Effector CD8-positive, alpha-beta T cell (primary cell): ENCODE data around the gene ARHGAP23.

Experiments used
- DNase-seq: peaks from one replicate; lab custom pipeline; 2025; lab: John Stamatoyannopoulos, UW

ARHGAP23 gene

GRCh38 chr17:38443356-38444031, 15.2 kb downstream of the ARHGAP23 start:
- no peak for DNase-seq

GRCh38 chr17:38444151-38444550, 15.9 kb downstream of the ARHGAP23 start:
- peak; percentile 32 for DNase-seq

GRCh38 chr17:38447502-38448085, 19.3 kb downstream of the ARHGAP23 start:
- DNase-seq, result no peak

GRCh38 chr17:38448208-38448771, 20.0 kb downstream of the ARHGAP23 start:
- DNase-seq, result no peak

DNA sequence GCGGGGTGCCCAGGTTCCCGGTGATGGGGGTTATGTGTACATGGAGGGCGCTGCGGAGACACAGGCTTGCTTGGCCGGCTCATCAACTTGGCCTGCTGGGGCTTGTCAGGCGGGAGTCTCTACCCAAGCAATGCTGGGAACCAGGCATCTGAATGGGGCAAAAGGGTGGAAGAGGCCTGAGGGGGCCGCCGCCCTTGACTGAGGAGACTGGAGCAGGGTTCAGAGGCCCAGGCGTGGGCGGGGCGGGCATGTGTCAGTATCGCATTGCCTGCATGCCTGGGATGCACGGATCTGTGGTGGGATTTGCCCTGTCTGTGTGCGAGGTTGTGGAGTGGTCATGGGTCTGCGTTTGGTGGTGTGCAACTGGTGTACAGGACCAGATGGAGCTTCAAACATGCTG, 21.1 kb downstream of the ARHGAP23 start:
- no peak for DNase-seq

DNA sequence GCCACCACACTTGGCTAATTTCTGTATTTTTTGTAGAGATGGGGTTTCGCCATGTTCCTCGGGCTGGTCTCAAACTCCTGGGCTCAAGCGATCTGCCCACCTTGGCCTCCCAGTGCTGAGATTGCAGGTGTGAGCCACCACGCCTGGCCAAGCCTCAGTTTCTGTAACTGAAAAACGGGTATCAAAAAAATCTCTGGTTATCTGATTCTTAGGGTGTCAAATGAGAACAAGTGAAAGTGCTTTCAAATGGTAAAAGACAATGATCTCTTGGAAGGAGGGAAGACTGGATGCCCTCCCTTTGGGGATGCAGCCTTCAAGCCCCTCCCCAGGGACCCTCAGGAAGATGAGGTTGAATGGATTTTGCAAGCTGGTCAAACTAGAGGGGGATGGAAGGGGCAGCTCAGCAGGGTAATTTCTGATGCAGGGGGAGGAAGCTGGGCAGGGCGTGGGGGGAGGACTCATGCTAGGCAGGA, 22.3 kb downstream of the ARHGAP23 start:
- no peak for DNase-seq

DNA sequence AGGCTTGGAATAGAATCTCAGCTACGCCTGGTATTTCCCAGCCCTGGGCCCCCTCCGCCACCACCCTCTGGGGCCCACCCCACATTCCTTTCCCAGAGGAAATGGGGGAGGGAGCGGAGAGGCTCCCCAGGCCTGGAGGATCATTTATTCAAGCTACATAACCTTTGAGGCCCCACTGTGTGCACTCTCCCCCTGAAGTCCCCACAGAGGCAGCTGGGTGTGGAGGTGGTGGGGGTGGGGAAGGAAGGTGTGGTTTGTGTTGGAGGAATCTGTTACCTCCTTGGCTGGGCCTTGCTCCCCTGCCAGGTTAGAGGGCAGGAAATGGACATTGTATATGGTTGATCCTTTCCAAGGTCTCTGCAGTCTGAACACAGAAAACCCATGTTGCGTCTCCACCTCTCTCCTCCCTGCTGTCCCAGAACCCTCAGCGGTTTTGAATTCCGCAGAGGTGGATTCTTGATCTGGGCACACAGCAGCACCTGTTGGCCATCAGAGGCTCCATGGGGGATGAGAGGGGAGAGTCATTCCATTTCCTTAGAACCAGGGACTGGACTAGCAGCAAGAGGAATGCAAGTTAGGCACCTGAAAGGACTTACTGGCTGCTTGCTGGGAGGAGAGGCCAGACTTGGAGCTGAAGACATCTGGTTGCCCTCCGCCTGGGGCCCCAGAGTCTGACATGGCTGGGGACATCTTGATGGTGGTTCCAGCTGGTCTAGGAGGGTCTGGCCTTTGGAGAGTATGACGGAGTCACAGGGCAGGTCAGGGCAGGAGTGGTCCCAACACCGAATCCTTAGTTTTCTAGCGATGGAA, 23.0 kb downstream of the ARHGAP23 start:
- no peak for DNase-seq

DNA sequence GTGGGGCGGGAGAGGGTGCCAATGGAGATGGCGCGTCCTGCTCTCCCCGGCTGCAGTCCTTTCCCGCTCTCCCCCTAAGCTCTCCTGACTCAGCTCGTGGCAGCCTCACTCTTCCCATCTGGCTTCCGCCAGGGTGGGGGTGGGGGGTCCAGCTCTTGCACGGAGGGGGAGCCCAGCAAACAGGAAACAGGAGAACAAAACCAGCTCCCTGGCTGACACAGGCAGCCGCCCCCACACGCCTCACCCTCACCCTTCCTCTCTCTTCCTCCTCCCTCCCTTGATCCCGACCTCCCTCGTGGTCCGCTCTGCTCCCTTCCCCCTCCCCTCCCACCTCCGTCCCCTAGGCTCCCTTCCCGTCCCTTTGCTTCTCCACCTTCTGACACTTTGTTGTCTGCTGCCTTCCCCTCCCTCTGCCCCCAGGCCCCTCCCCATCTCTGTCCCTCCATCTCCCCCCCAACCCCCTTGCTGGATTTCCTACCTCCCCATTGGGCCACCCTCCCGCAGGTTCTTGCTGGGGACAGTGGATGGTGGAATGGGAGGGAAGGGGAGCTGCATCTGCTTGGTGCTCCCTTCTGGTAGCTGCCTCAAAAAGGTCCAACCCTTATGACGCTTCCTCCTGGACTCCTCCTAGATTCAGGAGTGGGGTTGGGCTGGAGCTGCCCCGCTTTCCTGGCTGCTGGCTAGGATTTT, 23.7 kb downstream of the ARHGAP23 start:
- DNase-seq, result no peak

DNA sequence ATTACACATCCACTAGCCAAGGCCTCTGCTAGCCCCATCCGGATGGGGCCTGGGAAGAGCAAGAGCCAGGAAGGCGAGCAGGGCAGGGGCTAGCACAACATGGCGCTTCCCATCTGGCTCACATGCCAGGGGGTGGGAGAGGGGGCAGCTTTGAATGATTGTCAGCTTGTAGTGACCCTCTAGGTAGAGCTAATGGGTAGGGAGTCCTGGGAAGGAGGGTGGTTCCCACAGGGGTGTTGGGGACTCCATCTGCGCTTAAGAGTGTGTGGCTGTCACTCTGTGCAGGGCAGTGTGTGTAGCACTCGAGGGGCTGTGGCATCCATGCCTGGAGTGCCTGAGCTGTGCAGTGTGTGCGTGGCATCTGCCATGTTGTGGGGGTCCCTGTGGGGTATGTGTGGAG, 24.5 kb downstream of the ARHGAP23 start:
- DNase-seq, result no peak

DNA sequence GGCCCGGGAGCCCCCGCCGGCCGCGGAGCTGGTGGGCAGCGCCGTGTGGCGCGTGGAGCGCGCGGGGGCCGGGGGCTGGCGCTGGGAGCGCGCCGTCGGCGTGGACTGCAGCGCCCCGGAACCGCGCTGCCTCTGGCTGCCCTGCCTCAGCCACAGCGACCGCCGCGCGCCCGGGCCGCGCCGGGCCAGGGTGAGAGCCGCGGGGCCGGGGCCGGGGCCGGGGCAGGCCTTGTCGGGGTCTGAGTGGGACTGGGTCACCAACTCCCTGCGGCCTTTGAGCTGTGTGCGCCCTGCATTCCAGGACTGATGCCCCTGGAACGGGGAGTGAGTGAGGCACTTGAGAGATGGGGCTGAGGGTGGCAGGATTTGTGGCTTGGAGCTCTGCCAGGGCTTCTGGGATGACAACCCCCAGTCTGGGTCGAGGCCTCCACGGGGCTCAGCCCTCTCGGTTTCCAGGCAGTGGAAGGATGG, 25.7 kb downstream of the ARHGAP23 start:
- DNase-seq, result no peak

DNA sequence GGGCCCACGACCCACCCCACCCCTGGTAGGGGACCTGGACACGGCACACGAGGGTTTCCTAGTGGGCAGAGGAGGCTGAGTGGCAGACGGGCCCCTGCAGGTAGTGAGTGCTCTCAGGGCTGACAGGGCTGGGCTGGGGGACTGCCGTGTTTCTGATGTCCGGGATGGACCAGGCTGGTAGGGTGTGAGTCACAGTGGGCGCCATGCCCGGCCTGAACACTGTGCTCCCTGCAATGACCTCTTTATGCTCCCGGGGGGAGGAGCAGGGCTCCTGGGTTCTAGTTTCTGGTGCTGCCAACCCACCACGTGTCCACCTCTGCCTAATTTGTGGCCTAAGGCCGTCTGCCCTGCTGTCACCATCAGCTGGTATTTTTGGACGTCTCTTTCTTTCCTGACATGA, 26.3 kb downstream of the ARHGAP23 start:
- no peak for DNase-seq

DNA sequence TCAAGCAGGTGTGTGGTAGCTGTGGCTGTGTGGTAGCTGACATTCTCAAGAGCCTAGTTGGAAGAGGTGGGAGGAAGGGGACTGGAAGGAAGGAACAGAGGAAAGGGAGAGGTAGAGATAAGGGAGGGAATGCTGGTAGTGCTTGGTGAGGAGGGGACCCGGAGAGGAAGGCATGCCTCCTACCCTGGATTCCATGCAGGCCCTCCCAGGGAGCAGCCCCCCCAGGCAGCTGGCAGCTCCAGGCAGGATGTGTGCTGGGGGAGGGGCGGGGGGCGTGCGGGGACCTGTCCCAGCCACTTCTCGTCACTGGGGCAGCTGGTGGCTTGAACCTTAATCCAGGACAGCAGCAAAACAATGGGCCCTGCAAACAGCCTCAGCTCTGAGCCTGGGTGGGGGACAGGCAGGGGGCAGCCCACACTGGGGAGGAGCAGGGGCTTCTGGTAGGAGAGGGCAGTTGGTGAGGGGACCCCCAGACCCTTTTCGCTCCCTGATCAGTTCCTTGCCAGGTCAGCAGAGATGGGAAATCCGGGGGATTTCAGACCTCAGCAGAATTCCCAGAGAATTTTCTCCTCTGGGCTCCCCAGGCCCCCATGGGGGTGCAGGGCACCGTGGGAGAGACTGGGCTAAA, 27.1 kb downstream of the ARHGAP23 start:
- DNase-seq, result no peak

GRCh38 chr17:38456031-38456815, 28.0 kb downstream of the ARHGAP23 start:
- DNase-seq, result no peak

DNA sequence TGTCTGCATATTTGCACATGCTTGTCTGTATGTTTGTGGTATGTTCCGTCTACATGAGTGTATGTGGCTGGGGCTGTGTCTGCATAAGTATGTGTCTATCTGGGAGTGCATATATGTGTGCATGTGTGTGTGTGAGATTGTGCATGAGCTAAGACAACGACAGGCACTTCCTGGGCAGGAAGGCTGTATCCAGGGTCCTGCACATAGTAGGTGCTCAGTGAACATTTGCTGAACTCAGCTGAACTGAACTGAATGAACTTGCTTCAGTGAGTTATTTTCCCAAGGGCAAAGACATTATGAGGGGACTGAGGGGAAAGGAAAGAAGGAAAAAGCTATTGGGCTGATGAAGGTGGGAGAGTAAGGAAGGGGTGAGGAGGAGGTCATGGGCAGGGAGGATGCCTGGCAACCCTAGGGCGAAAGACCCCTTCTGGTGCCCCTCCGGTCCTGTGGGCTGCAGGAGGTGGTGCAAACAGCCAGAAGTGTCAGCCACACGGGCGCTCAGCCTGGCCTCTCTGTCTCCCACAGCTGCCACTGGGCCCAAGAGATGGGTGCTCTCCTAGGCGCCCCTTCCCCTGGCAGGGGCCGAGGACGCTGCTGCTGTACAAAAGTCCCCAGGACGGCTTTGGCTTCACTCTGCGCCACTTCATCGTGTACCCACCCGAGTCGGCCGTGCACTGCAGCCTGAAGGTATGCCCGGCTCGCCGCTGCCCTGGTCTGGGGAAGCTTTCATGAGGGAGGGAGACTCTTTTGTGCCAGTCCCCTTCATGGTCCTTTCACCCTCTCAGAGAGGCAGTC, 29.5 kb downstream of the ARHGAP23 start:
- no peak for DNase-seq

DNA sequence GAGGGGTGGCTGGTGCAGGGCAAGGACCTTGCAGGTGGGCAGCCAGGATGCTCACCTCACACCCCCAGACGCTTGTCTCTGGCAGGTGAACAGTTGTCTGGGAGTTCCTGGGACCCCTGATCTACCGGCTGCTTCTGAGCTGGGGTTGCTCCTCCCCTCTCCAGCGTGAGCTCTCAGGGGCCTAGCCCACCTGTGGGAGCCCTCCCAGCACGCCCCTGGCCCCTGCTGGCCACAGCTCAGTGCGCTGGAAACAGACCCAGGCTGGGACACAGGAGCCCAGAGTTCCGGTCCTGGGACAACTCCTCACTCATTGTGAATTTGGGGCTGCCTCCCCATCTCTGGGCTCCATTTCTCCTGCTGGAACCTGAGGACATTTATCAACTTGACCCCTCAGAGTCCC, 30.3 kb downstream of the ARHGAP23 start:
- DNase-seq, result no peak

- DNase-seq, result no peak
Measured at GRCh38 chr17:38459567-38459966, 31.3 kb downstream of the ARHGAP23 start.

- DNase-seq, result no peak
Measured at GRCh38 chr17:38460082-38460715, 31.9 kb downstream of the ARHGAP23 start.

- no peak for DNase-seq
Measured at GRCh38 chr17:38460716-38461630, 32.7 kb downstream of the ARHGAP23 start.
